ENCODE measurements around the gene MNAT1.
"Not testable (repeated sequence)": the region's sequence is repeated elsewhere in the genome, so short reads cannot be mapped to it uniquely, and the experiment has no call there.

MNAT1 gene

DNA sequence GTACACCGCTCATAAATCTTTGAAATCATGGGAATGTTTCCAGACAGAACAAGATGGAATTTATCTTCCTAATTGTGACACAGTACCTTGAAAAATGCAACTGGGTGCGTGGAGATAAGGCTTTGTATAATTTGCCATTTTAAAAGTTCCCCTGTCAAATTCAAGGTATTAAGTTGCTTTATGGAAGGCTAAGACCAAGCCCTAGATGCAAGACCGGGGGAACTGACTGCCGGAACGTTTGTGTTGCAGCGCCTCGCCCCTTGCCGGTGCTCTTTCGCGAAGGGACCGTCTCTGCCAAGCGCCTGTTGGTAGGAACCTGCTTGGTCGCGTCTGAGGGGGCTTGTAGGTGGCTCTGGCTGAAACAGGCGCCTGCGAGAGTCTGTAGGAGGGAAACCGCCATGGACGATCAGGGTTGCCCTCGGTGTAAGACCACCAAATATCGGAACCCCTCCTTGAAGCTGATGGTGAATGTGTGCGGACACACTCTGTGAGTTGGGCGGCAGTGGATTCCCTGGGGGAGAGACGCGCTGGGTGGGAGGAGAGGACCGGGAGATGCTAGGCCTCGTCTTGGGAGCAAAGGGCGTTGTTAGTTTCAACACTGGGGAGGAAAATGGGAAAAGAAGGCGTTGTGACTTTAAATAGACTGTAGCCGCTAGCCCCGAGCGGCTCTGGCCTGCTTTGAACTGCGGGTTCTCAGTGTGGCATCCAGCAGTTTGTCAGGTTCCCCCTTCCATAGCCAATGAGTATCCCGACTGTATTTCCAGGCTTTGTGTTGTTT is at the start of gene MNAT1:
Gene MNAT1 (plus strand): TSS at position 297 of the 778 bp plus-strand sequence. CDS start 102 bp downstream, at position 399.
- peak; percentile 79 for DNase-seq

DNA sequence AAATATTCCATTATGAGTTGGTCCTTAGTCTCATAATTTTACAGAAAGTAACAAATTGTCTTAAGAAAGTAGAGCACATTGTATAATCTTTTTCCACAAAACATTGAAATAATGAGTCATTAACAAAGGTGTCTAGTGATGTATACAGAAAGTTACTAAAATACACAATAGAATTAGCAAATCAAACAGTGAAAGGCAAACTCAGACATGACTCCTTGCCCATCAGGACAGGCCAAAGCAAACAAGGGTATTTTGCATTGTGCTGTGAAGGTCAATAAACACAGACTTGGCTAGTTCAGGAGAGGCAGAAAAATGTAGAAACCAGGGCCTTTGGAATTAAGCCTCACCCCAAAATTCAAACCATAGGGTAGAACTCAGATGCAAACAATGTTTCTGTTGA is 47.7 kb upstream of the MNAT1 start:
- DNase-seq, result no peak

DNA sequence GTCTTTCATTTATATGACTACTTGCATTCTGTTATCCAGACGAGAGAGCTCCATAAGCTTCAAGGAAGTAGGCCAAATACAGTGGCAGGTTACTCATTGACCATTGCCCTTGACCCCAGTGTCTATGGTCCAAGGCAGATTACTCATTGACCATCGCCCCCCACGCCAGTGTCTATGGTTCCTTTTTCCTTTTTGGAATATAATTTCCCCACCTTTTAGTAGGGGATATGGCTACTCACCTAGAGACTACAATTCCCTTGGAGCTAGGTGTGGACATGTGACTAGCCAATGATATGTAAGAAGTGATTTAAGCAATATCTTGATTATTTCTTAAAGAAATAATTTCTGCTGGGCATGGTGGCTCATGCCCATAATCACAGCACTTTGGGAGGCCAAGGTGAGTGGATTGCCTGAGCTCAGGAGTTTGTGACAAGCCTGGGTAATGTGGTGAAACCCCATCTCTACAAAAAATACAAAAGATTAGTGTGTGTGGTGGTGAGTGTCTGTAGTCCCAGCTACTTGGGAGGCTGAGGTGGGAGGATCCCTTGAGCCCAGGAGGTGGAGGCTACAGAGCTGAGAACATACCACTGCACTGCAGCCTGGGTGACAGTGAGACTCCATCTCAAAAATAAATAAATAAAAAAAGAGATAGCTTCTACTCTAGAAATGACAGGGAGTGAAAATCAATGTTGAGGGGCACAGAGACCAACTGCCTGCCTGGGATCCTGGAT is 43.0 kb upstream of the MNAT1 start:
- no peak for DNase-seq

DNA sequence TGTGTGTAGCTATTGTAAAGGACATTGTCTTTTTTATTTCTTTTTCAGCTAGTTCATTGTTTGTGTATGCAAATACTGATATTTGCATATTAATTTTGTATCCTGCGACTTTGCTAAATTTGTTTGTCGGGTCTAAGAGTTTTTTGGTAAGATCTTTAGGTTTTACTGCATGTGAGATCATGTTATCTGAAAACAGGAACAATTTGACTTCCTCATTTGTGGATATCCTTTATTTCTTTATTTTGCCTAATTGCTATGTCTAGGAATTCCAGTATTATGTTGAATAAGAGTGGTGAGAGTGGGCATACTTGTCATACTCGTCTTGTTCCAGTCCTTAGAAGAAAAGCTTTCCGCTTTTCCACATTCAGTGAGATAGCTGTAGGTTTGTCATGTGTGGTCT is 39.2 kb upstream of the MNAT1 start:
- no peak for DNase-seq

DNA sequence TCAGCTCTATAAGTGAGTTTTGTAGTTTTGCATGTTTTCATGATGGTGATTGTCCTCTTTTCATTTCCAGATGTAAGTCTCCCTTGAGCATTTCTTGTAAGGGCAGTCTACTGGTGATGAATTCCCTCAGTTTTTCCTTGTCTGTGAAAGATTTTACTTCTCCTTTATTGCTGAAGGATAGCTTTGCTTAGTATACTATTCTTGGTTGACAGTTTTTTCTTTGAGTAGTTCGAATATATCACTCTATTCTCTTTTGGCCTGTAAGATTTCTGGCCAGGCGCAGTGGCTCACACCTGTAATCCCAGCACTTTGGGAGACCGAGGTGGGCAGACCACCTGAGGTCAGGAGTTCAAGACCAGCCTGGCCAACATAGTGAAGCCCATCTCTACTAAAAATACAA is 34.0 kb upstream of the MNAT1 start:
- DNase-seq, result no peak

DNA sequence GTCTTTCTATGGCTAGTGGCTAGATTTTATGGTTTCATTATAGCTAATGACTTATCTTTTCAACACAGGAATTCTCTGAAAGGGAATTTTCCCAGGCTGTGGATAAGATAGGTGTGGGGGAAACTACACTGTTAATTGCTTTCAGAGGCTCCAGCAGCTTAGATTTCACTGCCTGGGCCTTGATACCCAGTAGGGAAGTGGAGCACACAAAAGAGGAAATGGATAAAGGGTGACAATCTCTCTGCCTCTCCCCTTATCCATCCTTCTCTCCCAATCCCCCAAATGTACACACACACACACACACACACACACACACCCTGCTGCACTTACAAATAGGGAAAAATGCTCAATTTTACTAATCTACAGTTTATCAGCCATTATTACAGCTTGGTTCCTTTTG is 29.5 kb upstream of the MNAT1 start:
- DNase-seq, result no peak

DNA sequence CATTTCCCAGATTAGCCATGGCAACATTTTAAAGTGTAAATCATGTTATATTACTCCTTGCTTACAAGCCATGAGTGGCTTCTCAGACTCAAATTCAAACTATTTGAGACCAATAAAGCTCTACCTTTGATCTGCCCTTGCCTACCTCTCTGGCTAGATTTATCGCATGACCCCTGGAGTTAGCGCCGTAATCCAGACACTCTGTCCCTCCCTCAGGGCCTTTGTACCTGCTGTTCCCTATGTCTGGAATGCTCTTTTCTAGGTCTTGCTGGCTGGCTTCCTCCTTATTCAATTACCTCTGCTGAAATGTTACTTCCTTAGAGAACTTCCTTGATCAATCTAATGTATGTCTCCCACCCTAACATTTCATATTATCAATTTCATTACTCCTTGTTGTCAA is 26.7 kb upstream of the MNAT1 start:
- no peak for DNase-seq

DNA sequence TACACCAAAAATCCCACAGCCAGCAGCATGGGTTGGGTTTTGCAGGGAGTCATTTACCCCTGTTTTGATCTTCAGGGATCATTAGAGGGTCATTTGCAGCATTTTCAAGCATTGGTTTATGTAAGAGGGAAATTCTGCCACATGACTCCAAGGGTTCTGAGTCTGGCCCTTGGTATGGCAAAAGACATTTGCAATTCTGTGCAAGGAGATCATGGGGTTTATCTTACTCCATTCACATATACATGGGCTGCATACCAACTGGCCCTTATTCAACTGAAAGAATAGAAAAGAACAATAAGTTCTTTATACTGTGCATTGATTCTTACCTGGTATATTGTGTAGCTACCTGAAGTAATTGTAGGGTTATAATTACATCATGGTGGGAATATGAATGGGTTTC is 24.1 kb upstream of the MNAT1 start:
- no peak for DNase-seq

DNA sequence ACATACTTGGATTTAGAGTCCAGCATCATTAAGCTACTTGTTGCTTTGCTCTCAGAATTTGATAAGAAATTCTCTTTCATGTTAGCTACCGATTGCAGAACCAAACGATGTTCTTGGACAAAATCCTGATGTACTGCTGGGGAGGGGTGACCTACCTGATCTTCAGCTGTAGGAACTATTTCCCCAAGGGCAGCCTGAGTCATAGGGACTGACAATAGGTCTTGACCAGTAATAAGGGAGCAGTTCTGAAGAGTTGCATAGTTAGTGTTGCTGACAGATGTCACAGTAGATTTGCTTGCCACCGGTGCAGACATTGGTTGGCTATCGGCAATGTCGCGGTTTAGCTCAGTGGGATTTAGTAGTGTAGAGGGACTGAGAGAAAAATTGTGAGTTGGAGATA is 21.0 kb upstream of the MNAT1 start:
- DNase-seq, result no peak

DNA sequence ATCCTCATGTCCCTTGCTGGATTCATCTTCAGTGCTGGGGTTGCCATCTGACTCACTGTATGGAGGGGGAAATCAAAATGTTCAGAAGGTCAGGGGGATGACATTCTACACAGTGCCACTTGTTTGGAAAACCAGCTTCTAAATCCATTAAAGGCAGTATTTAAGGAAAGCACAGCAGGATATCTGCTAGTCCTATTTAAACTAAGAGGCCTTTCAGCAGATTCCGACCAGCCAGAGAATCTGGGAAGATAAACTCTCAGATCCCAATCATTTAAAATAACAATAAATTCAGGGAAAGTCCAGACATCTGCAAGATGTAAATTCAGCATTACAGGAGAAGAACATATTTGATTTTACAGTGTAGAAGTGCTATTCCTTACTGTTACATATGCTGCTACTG is 14.2 kb upstream of the MNAT1 start:
- no peak for DNase-seq

DNA sequence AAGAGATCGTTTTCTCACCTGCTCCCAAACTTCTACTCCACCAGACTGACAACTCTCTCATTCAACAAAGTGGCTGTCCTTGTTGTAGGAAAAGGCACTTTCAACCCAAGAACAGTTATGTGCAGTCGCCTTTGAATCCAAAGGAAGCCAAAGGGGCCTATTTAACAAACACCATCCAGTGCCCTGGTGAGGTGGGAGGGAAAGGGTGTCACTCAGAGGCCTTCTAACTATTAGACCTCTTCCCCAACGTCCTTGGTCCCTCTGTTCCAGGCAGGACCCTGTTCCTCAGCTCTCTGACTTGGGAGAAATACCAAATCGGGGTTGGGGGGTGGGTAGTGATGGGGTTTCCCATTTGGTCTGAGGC is 13.6 kb upstream of the MNAT1 start:
- DNase-seq, result no peak

DNA sequence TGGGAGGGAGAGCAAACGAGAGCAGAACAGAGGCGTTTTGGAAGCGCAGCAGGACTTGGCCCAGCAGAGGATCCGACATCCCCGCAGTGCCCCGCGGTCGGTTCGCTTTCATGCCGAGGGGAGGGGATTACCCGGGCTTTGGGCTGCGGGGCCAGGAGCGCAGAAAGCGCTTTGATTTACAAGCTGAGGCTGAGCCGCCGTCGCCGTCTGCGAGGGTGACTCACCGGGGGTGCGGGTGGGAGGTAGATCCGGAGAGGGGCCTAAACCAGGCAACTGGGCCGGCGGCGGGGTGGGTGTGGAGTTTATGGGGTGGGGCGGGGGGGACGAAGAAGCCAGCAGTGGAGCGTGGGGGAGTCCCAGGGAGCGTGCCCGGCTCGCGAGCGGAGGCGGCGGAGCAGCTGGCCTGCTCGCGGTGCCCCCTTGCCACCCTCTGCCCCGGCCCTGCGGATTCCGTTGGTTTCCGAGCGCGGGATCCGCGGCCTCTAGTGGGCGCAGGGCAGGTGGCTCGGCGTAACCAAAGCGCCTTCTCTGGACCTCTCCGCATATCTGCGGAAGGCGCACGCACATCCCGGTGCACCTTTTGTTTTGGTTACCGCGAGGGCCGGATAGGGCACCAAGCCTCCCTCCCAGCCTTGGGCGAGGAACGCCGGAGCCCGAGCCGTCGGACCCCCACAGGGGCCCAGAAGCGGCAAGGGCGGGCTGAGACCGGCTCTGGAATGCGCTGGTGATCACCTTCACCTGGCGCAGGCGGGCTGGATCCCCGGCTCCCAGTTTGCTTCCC is 13.0 kb upstream of the MNAT1 start:
- DNase-seq, result peak; percentile 70

DNA sequence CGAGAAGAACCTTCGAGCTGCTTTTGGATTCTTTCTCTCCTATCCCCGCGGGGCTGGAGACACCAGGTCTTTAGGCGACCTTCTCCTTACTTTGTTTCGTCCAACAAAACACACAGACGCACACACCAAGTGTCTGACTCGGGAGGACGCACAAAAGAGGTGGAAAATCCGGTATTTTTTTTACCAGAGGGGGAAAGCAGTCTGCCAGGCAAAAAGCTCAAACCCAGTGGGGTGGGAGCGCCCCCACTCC is 12.5 kb upstream of the MNAT1 start:
- no peak for DNase-seq

DNA sequence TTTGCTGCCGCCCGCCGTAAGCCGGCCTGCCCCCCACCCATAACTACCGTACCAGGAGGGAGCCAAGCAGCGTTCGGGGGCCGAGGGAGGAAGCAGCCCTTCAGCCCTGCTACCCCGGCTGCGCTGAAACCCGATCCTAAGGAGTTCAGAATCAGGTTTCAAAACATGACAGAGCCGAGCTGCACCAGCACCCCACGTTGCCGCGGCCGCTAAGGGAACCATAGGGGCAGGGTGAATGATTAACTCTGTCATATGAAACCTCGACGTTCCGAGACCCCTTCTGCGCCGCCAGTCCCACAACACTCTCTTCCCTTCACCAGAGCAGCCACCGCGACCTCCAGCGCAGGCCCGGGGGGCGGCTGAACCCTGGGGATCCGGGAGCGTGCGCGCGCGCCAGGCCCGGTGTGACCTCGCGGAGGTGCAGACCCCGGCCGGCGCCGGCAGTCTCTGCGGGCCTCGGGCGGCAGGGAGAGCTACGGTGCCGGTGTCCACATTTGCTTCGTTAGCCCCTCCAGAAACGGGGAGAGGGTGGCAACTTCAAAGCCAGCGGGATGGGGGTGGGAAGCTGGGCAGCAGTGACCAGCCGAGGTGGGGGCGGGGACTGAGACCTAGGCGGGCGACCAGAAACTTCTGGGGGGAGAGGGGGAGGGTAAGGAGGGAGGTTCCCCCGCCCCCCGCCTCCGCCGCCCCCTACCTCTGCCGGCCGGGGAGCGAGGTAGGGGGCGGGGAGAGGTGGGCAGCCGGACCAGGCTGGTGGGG is 12.0 kb upstream of the MNAT1 start:
- peak; percentile 25 for DNase-seq

DNA sequence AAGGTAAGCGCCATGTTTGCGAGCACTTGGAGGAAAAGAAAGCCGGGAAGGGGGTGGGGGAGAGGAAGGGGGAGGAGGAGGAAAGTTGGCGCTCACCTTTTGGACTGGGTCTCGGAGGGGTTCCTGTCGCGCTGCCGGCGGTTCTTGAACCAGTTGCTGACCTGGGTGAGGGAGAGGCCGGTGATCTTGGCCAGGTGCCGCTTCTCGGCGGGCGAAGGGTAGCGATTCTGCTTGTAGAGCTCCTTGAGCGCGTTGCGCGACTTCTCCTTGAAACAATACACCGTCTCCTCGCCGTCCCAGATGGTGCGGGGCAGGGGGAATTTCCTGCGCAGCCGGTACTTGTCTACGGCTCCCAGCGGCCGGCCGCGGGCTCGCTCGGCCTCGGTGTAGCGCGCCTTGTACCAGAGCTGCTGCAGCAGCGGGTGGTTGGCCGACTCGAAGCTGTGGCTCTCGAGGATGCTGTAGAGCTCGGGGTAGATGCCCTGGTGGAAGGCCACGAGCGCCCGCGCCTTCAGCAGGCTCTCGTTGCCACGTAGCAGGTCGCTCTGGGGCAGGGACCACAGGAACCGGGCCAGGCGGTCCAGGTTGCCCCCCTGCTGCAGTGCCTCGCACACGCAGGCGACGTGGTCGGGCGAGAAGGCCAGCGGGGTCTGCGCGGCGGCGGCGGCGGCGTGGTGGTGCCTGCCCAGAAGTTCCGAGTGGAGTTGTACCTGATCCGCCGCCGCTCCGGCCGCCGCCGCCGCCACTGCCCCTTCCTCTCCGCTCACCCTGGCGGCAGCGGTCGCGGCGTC is 11.2 kb upstream of the MNAT1 start:
- peak; percentile 28 for DNase-seq

DNA sequence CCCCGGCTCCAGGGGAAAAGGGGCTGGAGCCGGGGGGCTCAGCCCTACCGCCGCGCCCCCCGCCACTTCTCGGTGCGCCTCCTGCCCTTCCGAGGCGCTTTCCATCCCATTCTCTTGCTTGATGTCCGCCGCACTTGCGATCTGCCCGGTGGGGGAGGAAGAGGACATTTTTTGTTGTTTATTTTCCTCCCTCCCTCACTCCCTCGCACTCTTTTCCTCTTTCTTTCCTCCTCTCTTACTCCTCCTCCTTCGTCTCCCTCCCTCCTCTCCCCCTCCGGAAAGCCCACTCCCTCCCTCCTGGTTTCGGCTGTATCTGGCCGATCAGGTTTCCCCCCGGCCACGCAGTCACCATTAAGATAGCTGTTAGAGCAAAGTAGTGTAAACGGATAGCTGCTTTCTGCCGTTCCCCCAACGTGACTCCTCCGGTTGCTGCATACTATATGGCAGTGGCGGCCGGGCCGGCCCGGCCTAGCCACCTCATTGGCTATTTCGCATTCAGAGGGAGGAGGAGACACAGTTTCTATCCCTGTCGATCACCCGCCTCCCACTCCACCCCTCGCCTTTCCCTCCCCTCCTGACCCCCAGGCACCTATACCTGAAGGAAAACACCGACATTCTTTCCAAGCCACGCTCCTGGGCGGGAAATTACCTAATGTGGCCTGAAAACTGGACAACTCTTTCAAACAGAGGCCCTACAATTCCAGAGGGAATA is 10.5 kb upstream of the MNAT1 start, which contains the start of gene SIX4:
Gene SIX4 (minus strand): TSS at position 445 of the 712 bp plus-strand sequence. CDS start 277 bp downstream, at position 168.
- peak; percentile 4 for DNase-seq

DNA sequence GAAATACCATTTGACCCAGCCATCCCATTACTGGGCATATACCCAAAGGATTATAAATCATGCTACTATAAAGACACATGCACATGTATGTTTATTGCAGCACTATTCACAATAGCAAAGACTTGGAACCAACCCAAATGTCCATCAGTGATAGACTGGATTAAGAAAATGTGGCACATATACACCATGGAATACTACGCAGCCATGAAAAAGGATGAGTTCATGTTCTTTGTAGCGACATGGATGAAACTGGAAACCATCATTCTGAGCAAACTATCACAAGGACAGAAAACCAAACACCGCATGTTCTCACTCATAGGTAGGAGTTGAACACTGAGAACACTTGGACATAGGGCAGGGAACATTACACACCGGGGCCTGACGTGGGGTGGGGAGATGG is 3.3 kb upstream of the MNAT1 start:
- DNase-seq, result not testable (repeated sequence)

DNA sequence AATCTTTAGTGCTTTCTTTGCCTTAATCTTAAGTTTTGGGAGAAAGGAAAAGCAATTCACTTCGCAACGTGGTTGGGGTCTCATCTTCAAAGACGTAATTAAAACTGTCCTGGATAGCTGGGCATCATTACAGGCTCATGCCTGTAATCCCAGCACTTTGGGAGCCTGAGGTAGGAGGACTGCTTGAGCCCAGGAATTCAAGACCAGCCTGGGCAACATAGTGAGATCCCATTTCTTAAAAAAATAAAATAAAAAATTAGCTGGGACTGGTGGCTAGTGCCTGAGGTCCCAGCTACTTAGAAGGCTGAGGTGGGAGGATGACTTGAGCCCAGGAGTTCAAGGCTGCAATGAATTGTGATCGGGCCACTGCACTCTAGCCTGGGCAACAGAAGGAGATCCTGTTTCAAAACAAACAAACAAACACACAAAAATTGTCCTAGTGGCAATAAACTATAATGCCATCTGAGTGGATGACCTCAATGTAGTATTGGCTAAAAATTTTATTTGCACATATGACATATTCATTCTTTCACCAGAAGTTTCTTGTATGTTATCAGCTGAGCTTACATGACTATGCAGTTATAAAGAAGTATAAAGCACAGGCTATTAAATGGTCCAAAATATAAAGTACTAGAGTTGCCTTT is 1.6 kb upstream of the MNAT1 start:
- DNase-seq, result no peak

DNA sequence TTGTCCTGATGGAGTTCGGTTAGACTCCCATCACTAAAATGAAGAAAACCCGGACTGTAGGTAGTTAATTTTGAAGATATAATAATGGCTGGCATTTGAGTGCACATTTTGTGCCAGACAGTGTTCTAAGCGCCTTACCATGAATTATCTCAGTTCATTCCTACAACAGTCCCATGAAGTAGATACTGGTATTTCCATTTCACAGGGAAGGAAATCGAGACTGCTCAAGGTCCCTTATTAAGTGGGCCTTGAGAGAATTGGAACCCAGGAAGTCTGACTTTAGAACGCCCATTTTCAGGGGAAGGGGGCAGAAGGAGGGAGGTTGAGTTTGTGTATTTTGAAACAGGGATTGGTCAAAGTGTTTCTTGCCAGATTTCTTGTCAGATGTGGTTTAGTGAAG is 855 bp downstream of the MNAT1 start:
- DNase-seq, result no peak

DNA sequence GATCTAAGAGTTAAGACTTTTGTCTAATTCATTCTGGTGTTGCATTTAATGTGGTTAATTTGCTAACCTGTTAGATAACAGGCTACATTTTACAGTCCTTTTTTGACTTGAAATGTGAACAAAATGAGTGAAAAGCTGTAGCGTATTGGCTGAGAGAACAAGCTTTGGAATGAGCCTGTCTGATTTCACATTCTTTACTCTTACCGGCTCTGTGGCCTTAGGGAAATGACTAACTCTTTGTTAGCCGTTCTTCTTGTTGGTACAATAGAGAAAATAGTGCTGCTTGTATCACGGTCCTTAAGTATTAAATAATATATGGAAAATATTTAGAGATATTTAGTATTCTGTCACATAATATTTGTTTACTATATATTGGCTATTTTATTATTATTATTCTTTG is 1.9 kb downstream of the MNAT1 start:
- no peak for DNase-seq

DNA sequence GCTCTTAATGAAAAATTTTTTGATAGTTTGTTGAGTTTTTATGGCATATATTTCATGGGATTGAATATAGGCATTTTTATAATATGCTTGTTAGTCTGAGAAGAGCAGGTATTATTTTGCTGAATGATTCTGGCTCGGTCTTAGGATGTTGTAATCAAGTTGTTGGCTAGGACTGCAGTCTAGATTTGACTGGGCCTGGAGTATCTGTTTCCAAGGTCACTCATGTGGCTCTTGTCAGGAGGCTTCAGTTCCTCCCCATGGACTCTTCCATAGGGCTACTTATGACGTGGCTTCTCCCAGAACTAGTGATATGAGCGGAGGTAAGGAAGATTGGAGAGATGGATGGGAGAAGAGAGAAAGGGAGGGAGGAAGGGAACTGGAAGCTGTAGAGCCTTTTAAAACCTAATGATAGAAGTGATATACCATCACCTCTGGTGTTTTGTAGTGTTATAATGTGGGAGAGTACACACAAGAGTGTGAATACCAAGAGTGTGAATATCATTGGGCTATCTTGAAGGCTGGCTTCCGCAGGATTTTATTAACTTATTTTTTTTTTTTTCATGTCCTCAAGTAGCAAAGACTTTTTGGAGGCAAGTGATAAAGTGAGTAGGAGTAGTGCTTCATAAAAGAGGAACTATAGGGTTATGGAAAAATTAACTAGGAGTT is 4.4 kb downstream of the MNAT1 start:
- no peak for DNase-seq

All from stimulated activated CD4-positive, alpha-beta T cell treated with anti-CD3 and anti-CD28 coated beads, Interleukin-4, amount 100 ng/mL, for 1 hour (primary cell).